Parathyroid adenoma (tissue), 2 donors: Measurements from ENCODE around the gene PDGFC.

ENCODE experiments used
- H2AFZ ChIP-seq: fragments of 300-600 bp; sonication (generic); one replicate; pipeline ENCODE4 v1.7.0; 2017; ENCODE audit warnings: antibody characterized with exemption, mild to moderate bottlenecking
- H3K27ac ChIP-seq: fragments of 300-600 bp; sonication (generic); one replicate; pipeline ENCODE4 v1.7.0; 2017
- H3K27me3 ChIP-seq: fragments of 300-600 bp; sonication (generic); one replicate; pipeline ENCODE4 v1.7.0; 2017; ENCODE audit warnings: low read length; ENCODE audit not compliant: control insufficient read depth, insufficient read depth
- H3K36me3 ChIP-seq: fragments of 300-600 bp; sonication (generic); one replicate; pipeline ENCODE4 v1.7.0; 2017; ENCODE audit warnings: low read length; ENCODE audit not compliant: control insufficient read depth, insufficient read depth
- H3K4me1 ChIP-seq: fragments of 300-600 bp; sonication (generic); one replicate; pipeline ENCODE4 v1.7.0; 2017; ENCODE audit warnings: control low read depth
- H3K4me2 ChIP-seq: fragments of 300-600 bp; sonication (generic); one replicate; pipeline ENCODE4 v1.7.0; 2017; ENCODE audit warnings: low read length
- H3K4me3 ChIP-seq: fragments of 300-600 bp; sonication (generic); one replicate; pipeline ENCODE4 v1.7.0; 2017; ENCODE audit warnings: low read depth, low read length
- H3K79me2 ChIP-seq: fragments of 300-600 bp; sonication (generic); one replicate; pipeline ENCODE4 v1.7.0; 2017; ENCODE audit warnings: control low read depth
- H3K9ac ChIP-seq: fragments of 300-600 bp; sonication (generic); one replicate; pipeline ENCODE4 v1.7.0; 2017; ENCODE audit warnings: mild to moderate bottlenecking
- H3K9me3 ChIP-seq: fragments of 300-600 bp; sonication (generic); one replicate; pipeline ENCODE4 v1.7.0; 2017; ENCODE audit warnings: low read length; ENCODE audit not compliant: control insufficient read depth
- TF ChIP-seq, protein P1 (sequence below): fragments of 300-600 bp; sonication (generic); IDR thresholded peaks from one replicate; pipeline ENCODE4 v1.7.0; 2017; ENCODE audit warnings: antibody characterized with exemption, mild to moderate bottlenecking
- donor health status: primary hyperparathyroidism.

The PDGFC gene

DNA sequence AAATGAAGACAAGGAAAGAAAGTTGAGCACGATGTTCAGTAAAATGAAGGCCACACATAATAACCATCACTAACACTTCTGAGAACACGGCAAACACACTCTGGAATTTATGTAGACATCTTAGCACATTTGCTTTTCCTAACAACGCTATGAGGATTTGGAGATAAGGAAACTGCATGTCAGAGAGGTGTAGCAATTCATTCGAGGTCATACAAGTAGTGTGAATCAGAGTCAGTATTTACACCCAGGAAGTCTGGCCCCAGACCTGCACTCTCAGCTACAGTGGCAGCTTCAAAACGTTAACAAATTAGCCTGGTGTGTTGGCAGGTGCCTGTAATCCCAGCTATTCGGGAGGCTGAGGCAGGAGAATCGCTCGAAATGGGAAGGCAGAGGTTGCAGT lies 253.4 kb downstream of the PDGFC start:
- Histone ChIP-seq H3K4me2 (no peak overlapping the region), H3K27me3 (no peaks in the 10 kb centered on the region), H3K4me1 (no peaks in the 10 kb centered on the region), H3K4me3 (no peak overlapping the region), H3K9me3 (no peaks in the 10 kb centered on the region), H3K9ac (no peak overlapping the region), H3K36me3 (no peaks in the 10 kb centered on the region), H3K79me2 (no peaks in the 10 kb centered on the region), H2AFZ (peak overlapping the region; percentile 53), H3K27ac (no peak overlapping the region)
- TF ChIP-seq, protein P1, sequence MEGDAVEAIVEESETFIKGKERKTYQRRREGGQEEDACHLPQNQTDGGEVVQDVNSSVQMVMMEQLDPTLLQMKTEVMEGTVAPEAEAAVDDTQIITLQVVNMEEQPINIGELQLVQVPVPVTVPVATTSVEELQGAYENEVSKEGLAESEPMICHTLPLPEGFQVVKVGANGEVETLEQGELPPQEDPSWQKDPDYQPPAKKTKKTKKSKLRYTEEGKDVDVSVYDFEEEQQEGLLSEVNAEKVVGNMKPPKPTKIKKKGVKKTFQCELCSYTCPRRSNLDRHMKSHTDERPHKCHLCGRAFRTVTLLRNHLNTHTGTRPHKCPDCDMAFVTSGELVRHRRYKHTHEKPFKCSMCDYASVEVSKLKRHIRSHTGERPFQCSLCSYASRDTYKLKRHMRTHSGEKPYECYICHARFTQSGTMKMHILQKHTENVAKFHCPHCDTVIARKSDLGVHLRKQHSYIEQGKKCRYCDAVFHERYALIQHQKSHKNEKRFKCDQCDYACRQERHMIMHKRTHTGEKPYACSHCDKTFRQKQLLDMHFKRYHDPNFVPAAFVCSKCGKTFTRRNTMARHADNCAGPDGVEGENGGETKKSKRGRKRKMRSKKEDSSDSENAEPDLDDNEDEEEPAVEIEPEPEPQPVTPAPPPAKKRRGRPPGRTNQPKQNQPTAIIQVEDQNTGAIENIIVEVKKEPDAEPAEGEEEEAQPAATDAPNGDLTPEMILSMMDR, result no peak

DNA sequence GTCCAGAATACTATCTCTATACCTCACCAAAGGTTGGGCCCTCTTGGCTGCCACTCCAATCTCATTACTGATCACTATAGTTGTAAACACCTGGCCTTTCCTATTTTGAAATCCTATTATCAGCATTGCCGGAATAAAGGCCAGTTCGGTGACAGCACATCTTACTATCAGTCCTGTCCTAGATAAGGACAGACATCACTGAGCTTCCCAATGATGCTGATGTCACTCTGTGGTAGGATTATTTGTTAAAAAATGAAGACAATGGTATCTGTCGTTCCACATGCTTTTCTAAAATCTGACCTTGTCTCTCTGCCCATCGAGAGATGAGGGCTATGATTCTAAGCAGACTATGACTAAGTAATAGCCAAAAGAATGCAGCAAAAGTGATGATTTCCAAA lies 260.4 kb downstream of the PDGFC start:
- no peaks in the 10 kb centered on the region for H3K36me3 ChIP-seq
- H2AFZ ChIP-seq, result peak overlapping the region; percentile 53
- no peaks in the 10 kb centered on the region for H3K9me3 ChIP-seq
- H3K4me1 ChIP-seq, result peaks cover 3% of the 10 kb centered on the region
- no peak overlapping the region for H3K9ac ChIP-seq
- H3K27ac ChIP-seq, result peak overlapping the region; percentile 69
- TF ChIP-seq, protein P1, result no peak
- H3K4me2 ChIP-seq, result no peak overlapping the region
- H3K27me3 ChIP-seq, result no peaks in the 10 kb centered on the region
- H3K79me2 ChIP-seq, result no peaks in the 10 kb centered on the region
- H3K4me3 ChIP-seq, result no peak overlapping the region
